ENCODE results near the gene LIN7C. TPM values are rescaled to one million over a fixed set of nuclear protein-coding genes. Genes with fewer than 3 reads are reported as not detected.

The LIN7C gene
- total RNA-seq, 2 experiments from 2014 or later, result 19.7 to 31.6 TPM

DNA sequence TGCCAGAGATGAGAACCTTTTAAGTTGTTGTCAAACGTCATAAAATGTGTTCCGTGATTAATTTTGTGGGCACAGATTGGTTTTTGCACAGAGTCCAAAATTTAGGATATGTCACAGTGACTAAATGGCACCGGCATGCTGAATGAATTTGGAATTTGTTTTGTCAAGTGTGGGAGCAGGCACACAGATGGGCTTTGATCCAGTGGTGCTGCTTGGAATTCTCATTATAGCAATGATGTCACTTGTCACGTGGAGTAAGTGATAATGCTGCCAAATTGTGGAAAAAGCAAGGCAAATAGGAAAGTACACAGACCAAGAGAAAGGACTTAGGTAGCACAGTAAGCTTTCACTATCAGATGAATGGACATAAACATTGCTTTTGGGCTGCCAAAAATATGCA is 8.0 kb upstream of the LIN7C start:
- ChIA-PET CTCF (ENCODE audit: unreplicated experiment) (no interaction called here), POLR2A (no interaction called here)
- Histone ChIP-seq H3K36me3 (ENCODE audit: insufficient read depth, low read length) (no peaks in the 10 kb centered on the region), H3K4me1 (ENCODE audit: insufficient read depth, low read length, poor library complexity, severe bottlenecking) (no peaks in the 10 kb centered on the region), H3K27ac (ENCODE audit: low read depth, low read length, poor library complexity, severe bottlenecking) (no peak overlapping the region), H3K9me3 (ENCODE audit: low read length) (no peaks in the 10 kb centered on the region), H3K4me2 (ENCODE audit: low read length) (no peak overlapping the region), H4K20me1 (ENCODE audit: insufficient read depth, low read length) (no peaks in the 10 kb centered on the region), H3K4me3 (ENCODE audit: low read depth, low read length, poor library complexity, severe bottlenecking) (no peak overlapping the region), H3K9me2 (ENCODE audit: insufficient read depth, low read length) (no peaks in the 10 kb centered on the region), H3K79me2 (ENCODE audit: insufficient read depth, low read depth, low read length) (no peaks in the 10 kb centered on the region), H2AFZ (ENCODE audit: low read length) (no peak overlapping the region)
- TF ChIP-seq, protein P1, sequence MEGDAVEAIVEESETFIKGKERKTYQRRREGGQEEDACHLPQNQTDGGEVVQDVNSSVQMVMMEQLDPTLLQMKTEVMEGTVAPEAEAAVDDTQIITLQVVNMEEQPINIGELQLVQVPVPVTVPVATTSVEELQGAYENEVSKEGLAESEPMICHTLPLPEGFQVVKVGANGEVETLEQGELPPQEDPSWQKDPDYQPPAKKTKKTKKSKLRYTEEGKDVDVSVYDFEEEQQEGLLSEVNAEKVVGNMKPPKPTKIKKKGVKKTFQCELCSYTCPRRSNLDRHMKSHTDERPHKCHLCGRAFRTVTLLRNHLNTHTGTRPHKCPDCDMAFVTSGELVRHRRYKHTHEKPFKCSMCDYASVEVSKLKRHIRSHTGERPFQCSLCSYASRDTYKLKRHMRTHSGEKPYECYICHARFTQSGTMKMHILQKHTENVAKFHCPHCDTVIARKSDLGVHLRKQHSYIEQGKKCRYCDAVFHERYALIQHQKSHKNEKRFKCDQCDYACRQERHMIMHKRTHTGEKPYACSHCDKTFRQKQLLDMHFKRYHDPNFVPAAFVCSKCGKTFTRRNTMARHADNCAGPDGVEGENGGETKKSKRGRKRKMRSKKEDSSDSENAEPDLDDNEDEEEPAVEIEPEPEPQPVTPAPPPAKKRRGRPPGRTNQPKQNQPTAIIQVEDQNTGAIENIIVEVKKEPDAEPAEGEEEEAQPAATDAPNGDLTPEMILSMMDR (conservative IDR thresholded peaks at IDR 0.05; ENCODE audit: low read length), result no peak
- no peak for TF ChIP-seq EZH2phosphoT487 (IDR thresholded peaks at IDR 0.05; ENCODE audit: borderline replicate concordance, low read depth, low read length)
- no peak for DNase-seq (ENCODE audit: low spot score)
- no TSS peak for BruUV-seq (replicated peaks)
- intact Hi-C loops (cut with micrococcal nuclease; ENCODE audit: unreplicated experiment), result no loop called here

DNA sequence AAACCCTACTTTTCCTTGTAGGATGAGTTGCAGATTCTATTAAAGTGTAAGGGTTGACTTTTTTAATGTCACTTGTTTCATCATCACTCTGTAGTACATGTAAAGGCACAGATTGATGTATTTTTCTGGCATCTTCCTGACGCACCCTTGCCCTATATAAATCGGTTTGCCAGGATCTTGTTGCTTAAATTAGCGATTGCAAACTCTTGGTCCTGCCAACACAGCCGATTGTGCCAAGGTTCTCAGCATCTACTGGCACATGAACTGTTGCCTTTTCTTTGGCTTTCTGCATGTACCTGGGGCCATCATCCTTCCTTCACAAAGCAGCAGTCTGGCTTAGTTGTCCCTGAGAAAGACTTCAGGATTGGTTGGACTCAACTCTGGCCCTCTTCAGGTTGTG is 7.5 kb upstream of the LIN7C start:
- Histone ChIP-seq H3K4me1 (ENCODE audit: insufficient read depth, low read length, poor library complexity, severe bottlenecking) (no peaks in the 10 kb centered on the region), H3K4me3 (ENCODE audit: low read depth, low read length, poor library complexity, severe bottlenecking) (no peak overlapping the region), H3K9me2 (ENCODE audit: insufficient read depth, low read length) (no peaks in the 10 kb centered on the region), H3K27ac (ENCODE audit: low read depth, low read length, poor library complexity, severe bottlenecking) (no peak overlapping the region), H3K4me2 (ENCODE audit: low read length) (no peak overlapping the region), H2AFZ (ENCODE audit: low read length) (no peak overlapping the region), H3K9me3 (ENCODE audit: low read length) (no peaks in the 10 kb centered on the region), H3K79me2 (ENCODE audit: insufficient read depth, low read depth, low read length) (no peaks in the 10 kb centered on the region), H4K20me1 (ENCODE audit: insufficient read depth, low read length) (no peaks in the 10 kb centered on the region), H3K36me3 (ENCODE audit: insufficient read depth, low read length) (no peaks in the 10 kb centered on the region)
- no peak for DNase-seq (ENCODE audit: low spot score)
- intact Hi-C loops (cut with micrococcal nuclease; ENCODE audit: unreplicated experiment), result no loop called here
- ChIA-PET CTCF (ENCODE audit: unreplicated experiment) (no interaction called here), POLR2A (interaction anchor here (0.5 kb wide), 1 partner anchor 30 kb away, joined by 5 read pairs; no protein-coding TSS in a partner anchor)
- TF ChIP-seq, protein P1 (conservative IDR thresholded peaks at IDR 0.05; ENCODE audit: low read length), result no peak
- no TSS peak for BruUV-seq (replicated peaks)

DNA sequence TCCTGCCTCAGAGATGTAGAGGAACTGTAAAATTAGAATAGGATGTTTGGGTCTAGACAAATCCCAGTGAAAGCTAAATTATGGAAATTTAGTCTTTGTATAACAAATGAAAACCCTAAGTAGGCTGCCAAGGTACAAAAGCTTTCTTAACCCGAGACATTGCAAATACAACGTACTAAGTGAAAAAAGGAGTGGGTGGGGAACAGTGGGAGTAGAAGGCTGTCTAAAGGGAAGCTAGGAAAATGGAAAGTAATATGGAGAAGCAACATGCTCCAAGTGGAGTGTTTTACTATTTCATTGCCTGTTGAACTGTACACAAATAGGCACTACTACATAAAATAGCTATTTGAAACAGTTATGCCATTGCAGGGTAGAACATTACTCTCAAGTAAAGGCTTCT is 6.8 kb upstream of the LIN7C start:
- Histone ChIP-seq H3K27ac (ENCODE audit: low read depth, low read length, poor library complexity, severe bottlenecking) (no peak overlapping the region), H2AFZ (ENCODE audit: low read length) (no peak overlapping the region), H3K9me3 (ENCODE audit: low read length) (no peaks in the 10 kb centered on the region), H3K36me3 (ENCODE audit: insufficient read depth, low read length) (no peaks in the 10 kb centered on the region), H3K4me2 (ENCODE audit: low read length) (no peak overlapping the region), H3K79me2 (ENCODE audit: insufficient read depth, low read depth, low read length) (no peaks in the 10 kb centered on the region), H3K4me3 (ENCODE audit: low read depth, low read length, poor library complexity, severe bottlenecking) (no peak overlapping the region), H3K9me2 (ENCODE audit: insufficient read depth, low read length) (no peaks in the 10 kb centered on the region), H4K20me1 (ENCODE audit: insufficient read depth, low read length) (no peaks in the 10 kb centered on the region), H3K4me1 (ENCODE audit: insufficient read depth, low read length, poor library complexity, severe bottlenecking) (no peaks in the 10 kb centered on the region)
- no TSS peak for BruUV-seq (replicated peaks)
- no peak for TF ChIP-seq EZH2phosphoT487 (IDR thresholded peaks at IDR 0.05; ENCODE audit: borderline replicate concordance, low read depth, low read length)
- TF ChIP-seq, protein P1 (conservative IDR thresholded peaks at IDR 0.05; ENCODE audit: low read length), result no peak
- no peak for DNase-seq (ENCODE audit: low spot score)
- ChIA-PET CTCF (ENCODE audit: unreplicated experiment) (no interaction called here), POLR2A (interaction anchor here (0.5 kb wide), 1 partner anchor 31 kb away, joined by 5 read pairs; no protein-coding TSS in a partner anchor)
- intact Hi-C loops (cut with micrococcal nuclease; ENCODE audit: unreplicated experiment), result no loop called here
